ENCODE measurements around the gene ATP8A2. TPM values are rescaled to one million over a fixed set of nuclear protein-coding genes. Genes with fewer than 3 reads are reported as not detected.

The ATP8A2 gene
- total RNA-seq, 4 donors from 2014 or later, result not detected

GRCh38 chr13:25457566-25457965 lies 85.8 kb downstream of the ATP8A2 start:
- in situ Hi-C loops (cut with MboI; ENCODE audit: low sequenced_read_pairs in 4 of 4) (no loop called here), intact Hi-C loops (cut with DNase I; ENCODE audit: low total_unique reads) (no loop called here)
- H3K36me3 ChIP-seq, result no peaks in the 10 kb centered on the region

GRCh38 chr13:25462301-25463125 lies 90.7 kb downstream of the ATP8A2 start:
- Histone ChIP-seq H3K27me3 (peaks cover 0 to 3% (median 0%) of the 10 kb centered on the region in 3 donors), H3K27ac (no peak overlapping the region), H3K9me3 (no peaks in the 10 kb centered on the region), H3K36me3 (no peaks in the 10 kb centered on the region), H3K4me1 (no peaks in the 10 kb centered on the region), H3K4me3 (no peak overlapping the region)
- in situ Hi-C loops (cut with MboI; ENCODE audit: low sequenced_read_pairs in 4 of 4) (no loop called here), intact Hi-C loops (cut with DNase I; ENCODE audit: low total_unique reads) (no loop called here)
- DNase-seq (no peak), ATAC-seq (no peak)
- TF ChIP-seq CTCF (IDR thresholded peaks at IDR 0.05 in 4 of 5, conservative IDR thresholded peaks at IDR 0.05 in 1 of 5) (no peak), POLR2A (IDR thresholded peaks at IDR 0.05) (no peak)

More at GRCh38 chr13:25457566-25457965, 85.8 kb downstream of the ATP8A2 start:
- Histone ChIP-seq H3K27me3 (no peaks in the 10 kb centered on the region), H3K4me3 (no peak overlapping the region), H3K9me3 (no peaks in the 10 kb centered on the region), H3K27ac (no peak overlapping the region), H3K4me1 (no peaks in the 10 kb centered on the region)
- ATAC-seq (no peak), DNase-seq (no peak)
- TF ChIP-seq POLR2A (IDR thresholded peaks at IDR 0.05) (no peak), CTCF (IDR thresholded peaks at IDR 0.05 in 4 of 5, conservative IDR thresholded peaks at IDR 0.05 in 1 of 5) (no peak)

GRCh38 chr13:25463496-25463895 lies 91.7 kb downstream of the ATP8A2 start:
- no peaks in the 10 kb centered on the region for H3K36me3 ChIP-seq
- TF ChIP-seq POLR2A (IDR thresholded peaks at IDR 0.05) (no peak), CTCF (IDR thresholded peaks at IDR 0.05 in 4 of 5, conservative IDR thresholded peaks at IDR 0.05 in 1 of 5) (no peak)
- ATAC-seq, result no peak
- peaks cover 0 to 11% (median 6%) of the 10 kb centered on the region in 3 donors for H3K27me3 ChIP-seq
- no peak overlapping the region for H3K27ac ChIP-seq
- no peak overlapping the region for H3K4me3 ChIP-seq
- DNase-seq, result no peak
- no peaks in the 10 kb centered on the region for H3K4me1 ChIP-seq
- H3K9me3 ChIP-seq, result no peaks in the 10 kb centered on the region
- intact Hi-C loops (cut with DNase I; ENCODE audit: low total_unique reads), result no loop called here
- in situ Hi-C loops (cut with MboI; ENCODE audit: low sequenced_read_pairs in 4 of 4), result no loop called here

- TF ChIP-seq POLR2A (IDR thresholded peaks at IDR 0.05), result no peak
- no peak for TF ChIP-seq CTCF (IDR thresholded peaks at IDR 0.05 in 4 of 5, conservative IDR thresholded peaks at IDR 0.05 in 1 of 5)
- no peaks in the 10 kb centered on the region for H3K36me3 ChIP-seq
- H3K4me3 ChIP-seq, result no peak overlapping the region
- in situ Hi-C loops (cut with MboI; ENCODE audit: low sequenced_read_pairs in 4 of 4) (no loop called here), intact Hi-C loops (cut with DNase I; ENCODE audit: low total_unique reads) (no loop called here)
- ATAC-seq (no peak), DNase-seq (no peak)
- no peak overlapping the region for H3K27ac ChIP-seq
- peaks cover 13 to 35% (median 13%) of the 10 kb centered on the region in 3 donors for H3K27me3 ChIP-seq
- H3K4me1 ChIP-seq, result no peaks in the 10 kb centered on the region
- H3K9me3 ChIP-seq, result no peaks in the 10 kb centered on the region
These were observed 95.1 kb downstream of the ATP8A2 start for GRCh38 chr13:25466880-25467279.
